Activated CD4-positive, alpha-beta T cell treated with anti-CD3 and anti-CD28 coated beads for 36 hours (primary cell): ENCODE results near the gene TSR1. TPM values are rescaled to one million over a fixed set of nuclear protein-coding genes. Genes with fewer than 3 reads are reported as not detected.

Experiments used
- ATAC-seq: fragments of 200-7000 bp; cut with Tn5 transposase; one replicate; pipeline ENCODE4 v1.10.0; 2021; ENCODE audit warnings: mild to moderate bottlenecking, moderate library complexity
- CTCF ChIA-PET: fragments of 350-600 bp; sonication (Branson Sonifier 250); formaldehyde crosslinking; loops from one replicate; lab custom pipeline; 2021; ENCODE audit warnings: antibody characterized with exemption; lab: Charles Lee
- POLR2A ChIA-PET: fragments of 350-600 bp; sonication (Branson Sonifier 250); formaldehyde crosslinking; loops from one replicate; lab custom pipeline; 2021; ENCODE audit warnings: antibody characterized with exemption, inconsistent platforms; lab: Charles Lee
- DNase-seq: peaks from one replicate; pipeline ENCODE4 v3.0.0-alpha.2; 2020
- H3K27ac Mint-ChIP-seq: one replicate; pipeline ENCODE4 v1.8.0; 2021; ENCODE audit warnings: mixed read lengths
- H3K27me3 Mint-ChIP-seq: one replicate; pipeline ENCODE4 v1.8.0; 2021; ENCODE audit warnings: mixed read lengths
- H3K36me3 Mint-ChIP-seq: one replicate; pipeline ENCODE4 v1.8.0; 2021; ENCODE audit warnings: low read depth, mixed read lengths
- H3K4me1 Mint-ChIP-seq: one replicate; pipeline ENCODE4 v1.8.0; 2021; ENCODE audit warnings: mixed read lengths
- H3K4me3 Mint-ChIP-seq: one replicate; pipeline ENCODE4 v1.8.0; 2021; ENCODE audit warnings: mild to moderate bottlenecking, moderate library complexity, mixed read lengths
- H3K9me3 Mint-ChIP-seq: one replicate; pipeline ENCODE4 v1.8.0; 2021; ENCODE audit warnings: low read depth, mixed read lengths
- intact Hi-C, 2 experiments: fragments of 100-400 bp; cut with DNase I in 1 of 2; cut with micrococcal nuclease in 1 of 2; formaldehyde crosslinking; loops; one replicate each; pipeline versions ENCODE4 v1.14.2 to v1.15.1; 2022 to 2024; cut with DNase I, micrococcal nuclease
- total RNA-seq, 2 experiments: library from RNA; stranded (reverse); gene quantifications; one replicate each; pipeline ENCODE4 v1.2.3, GENCODE V29; 2021

TSR1 gene
- 10 to 100 TPM; 59.3 to 77.0 TPM for total RNA-seq

DNA sequence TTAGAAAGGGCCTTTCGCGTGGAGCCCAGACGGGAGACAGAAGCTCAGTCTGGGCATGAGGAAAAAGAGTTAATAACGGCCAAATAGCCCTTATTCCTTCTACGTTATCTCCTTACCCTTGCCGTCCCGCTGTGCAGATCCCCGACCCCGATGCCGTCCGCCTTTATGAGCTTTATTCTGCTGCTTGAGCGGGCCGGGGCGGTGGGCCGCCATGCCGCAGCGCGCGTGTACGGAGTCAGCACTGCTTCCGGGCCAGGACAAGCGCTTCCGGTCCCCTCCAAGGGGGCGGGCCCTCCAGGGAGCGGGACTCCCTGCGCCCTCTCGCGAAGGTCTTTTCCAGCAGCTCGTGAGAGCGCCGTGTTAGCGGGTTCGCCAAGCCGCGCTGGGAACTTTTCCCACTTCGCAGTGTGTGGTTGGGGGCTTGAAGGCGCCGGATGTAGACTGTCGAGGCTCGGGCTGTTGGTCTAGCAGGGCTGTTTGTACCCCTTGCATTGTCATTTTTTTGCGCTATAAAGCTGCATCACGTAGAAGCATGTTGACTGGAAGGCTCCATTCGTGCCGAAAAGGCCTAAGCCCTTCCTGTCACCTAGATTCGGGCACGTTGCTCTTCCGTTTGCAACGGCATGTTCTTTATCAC, at the start of gene TSR1:
Gene TSR1, minus strand, starts transcription at position 243 of the 637 bp plus-strand sequence. Its CDS starts 30 bp downstream, at position 213.
- Mint-ChIP-seq H3K27ac (peak within 1 kb of the TSS; percentile 99), H3K27me3 (no peaks in the 10 kb centered on the region), H3K4me1 (peaks cover 14% of the 10 kb centered on the region), H3K4me3 (no peak within 1 kb of the TSS), H3K36me3 (no peaks in the 10 kb centered on the region), H3K9me3 (no peaks in the 10 kb centered on the region)
- intact Hi-C loops = loop anchor here (1.0 to 5.0 kb wide), 14 partner anchors 16 to 1301 kb away; partner anchors contain the start of genes MNT (in 2 of the 2), SMG6 (in 2 of the 2), SRR (in 2 of the 2) and CLUH (in 1 of the 2)
- POLR2A ChIA-PET = interaction anchor here (0.5 to 3.2 kb wide), 8 partner anchors 15 to 127 kb away, joined by 3 to 16 read pairs (median 4); partner anchors contain the start of genes SMG6 and SRR
- DNase-seq = peak; percentile 94
- ATAC-seq = peak; percentile 93
- CTCF ChIA-PET = interaction anchor here (0.8 to 2.9 kb wide), 6 partner anchors 15 to 92 kb away, joined by 3 to 9 read pairs (median 4); no protein-coding TSS in a partner anchor

DNA sequence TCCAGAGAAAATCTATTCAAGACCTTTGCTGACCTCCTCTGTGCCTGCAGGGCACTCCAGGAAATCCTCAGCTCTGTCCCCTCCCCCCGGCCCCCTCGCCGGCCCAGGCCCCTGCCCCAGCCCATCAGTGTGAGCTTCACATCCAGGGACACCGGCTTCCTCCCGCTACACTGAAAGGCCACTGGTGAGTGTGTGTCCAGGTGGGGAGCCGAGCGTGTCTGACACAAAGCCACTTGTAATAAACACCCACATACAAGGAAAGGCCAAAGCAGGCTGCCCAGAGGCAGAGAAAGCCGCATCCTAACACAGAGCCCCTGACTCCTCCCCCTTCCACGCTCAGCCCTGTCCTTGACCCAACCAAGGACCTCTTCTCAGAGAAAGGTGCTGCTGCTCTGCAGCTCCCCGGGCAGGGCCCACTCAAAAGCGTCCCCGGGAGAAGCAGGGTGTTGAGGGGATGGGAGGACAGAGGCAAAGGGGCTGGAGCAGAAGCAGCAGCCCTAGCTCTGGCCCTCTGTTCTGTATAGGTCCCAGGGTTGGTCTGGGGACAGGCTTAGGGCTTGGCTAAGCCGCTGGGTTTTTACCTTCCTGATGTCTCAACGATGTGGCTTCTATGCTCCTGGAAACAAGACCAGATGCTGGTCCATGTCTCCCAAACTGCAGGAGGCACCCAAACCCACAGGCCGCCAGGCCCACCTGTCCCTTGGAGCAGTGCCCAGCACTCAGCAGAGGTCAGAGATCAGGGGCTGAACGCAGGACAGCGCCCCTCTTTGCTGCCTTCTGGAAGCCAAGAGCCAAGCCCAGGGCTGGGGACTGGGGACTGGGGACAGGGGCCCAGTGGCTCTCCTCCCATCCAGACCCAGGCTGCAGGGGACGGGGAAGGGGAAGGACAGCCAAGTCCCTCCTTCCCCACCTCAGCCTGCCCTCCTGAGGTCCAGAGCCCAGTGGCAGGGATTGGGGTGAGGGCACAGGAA, 49.3 kb upstream of the TSR1 start:
- H3K27ac Mint-ChIP-seq = no peak overlapping the region

DNA sequence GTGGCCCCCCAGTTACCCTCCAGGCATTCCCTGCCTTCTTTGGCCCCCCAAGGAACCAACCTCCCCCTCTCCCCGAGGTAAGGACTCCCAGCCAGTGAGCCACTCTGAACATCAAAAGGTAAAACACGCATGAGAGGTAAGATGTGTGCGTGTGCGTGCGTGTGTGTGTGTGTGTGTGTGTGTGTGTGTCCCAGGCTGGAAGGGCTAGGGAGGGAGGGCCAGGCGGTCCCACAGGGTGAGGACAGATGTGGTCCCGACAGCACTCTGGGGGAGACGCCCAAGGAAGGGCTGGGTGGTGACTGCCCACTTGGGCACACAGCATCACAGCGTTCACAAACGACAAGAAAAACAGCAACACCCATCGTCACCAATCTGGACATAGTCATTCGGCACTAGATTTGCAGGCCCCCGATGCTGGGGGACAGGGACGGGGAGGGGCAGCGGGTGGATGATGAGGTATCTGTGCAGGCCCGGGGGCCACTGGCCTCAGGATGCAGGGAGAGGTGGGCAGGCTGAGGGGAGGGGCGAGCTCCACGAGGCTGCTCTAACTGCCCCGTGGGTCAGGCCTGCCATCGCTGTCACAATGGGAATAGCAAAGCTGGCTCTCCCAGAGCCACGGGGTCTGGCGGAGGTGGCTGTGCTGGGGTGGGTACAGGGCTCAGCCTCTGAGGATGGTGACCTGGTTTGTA, 48.3 kb upstream of the TSR1 start:
- ChIA-PET POLR2A (no interaction called here), CTCF (interaction anchor here (0.6 to 7.8 kb wide), 2 partner anchors 31 to 472 kb away, joined by 3 to 389 read pairs; no protein-coding TSS in a partner anchor)
- Mint-ChIP-seq H3K4me1 (peaks cover 11% of the 10 kb centered on the region), H3K36me3 (peaks cover 6% of the 10 kb centered on the region), H3K4me3 (no peak overlapping the region), H3K9me3 (no peaks in the 10 kb centered on the region), H3K27me3 (no peaks in the 10 kb centered on the region), H3K27ac (no peak overlapping the region)
- ATAC-seq (no peak), DNase-seq (no peak)
- intact Hi-C loops = no loop called here

More for the DNA sequence above, 49.3 kb upstream of the TSR1 start:
- intact Hi-C loops = no loop called here
- no peak for ATAC-seq
- CTCF ChIA-PET = interaction anchor here (0.6 to 7.8 kb wide), 2 partner anchors 30 to 223 kb away, joined by 3 to 389 read pairs; no protein-coding TSS in a partner anchor
- H3K4me1 Mint-ChIP-seq = peaks cover 21% of the 10 kb centered on the region
- POLR2A ChIA-PET = no interaction called here
- no peaks in the 10 kb centered on the region for H3K27me3 Mint-ChIP-seq
- no peak overlapping the region for H3K4me3 Mint-ChIP-seq
- H3K36me3 Mint-ChIP-seq = peaks cover 8% of the 10 kb centered on the region
- H3K9me3 Mint-ChIP-seq = no peaks in the 10 kb centered on the region
- no peak for DNase-seq

DNA sequence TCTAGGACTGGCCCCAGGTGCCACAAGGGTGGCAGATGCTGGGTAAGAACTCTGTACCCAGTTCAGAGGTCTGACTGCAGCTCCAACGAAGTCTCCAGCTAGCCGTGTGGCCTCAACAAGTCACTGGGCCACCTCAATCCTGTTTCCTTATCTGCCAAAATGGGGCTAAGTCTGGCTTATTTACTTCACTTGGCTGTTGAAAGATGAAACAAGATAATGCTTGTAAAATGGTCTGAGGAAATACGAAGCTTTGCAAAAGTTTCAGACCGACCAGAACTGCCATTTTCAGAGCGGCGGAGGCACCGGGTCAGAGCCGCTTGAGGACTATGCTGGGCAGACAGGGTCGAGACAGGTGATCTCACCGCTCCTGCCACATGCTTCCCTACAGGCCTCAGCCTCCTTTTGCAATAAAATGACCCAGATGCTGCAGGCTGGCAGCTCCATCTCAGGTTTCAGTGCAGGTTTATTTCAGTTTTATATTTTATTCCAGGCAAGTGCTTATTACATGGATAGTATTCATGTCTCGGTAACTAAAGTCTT, 47.4 kb upstream of the TSR1 start:
- CTCF ChIA-PET = interaction anchor here (0.6 to 7.8 kb wide), 13 partner anchors 8 to 1711 kb away, joined by 3 to 389 read pairs (median 10); partner anchors contain the start of gene MNT
- peaks cover 8% of the 10 kb centered on the region for H3K4me1 Mint-ChIP-seq
- intact Hi-C loops = no loop called here
- POLR2A ChIA-PET = interaction anchor here (1.1 to 1.2 kb wide), 2 partner anchors 9 to 127 kb away, joined by 3 to 8 read pairs; no protein-coding TSS in a partner anchor
- DNase-seq = no peak
- H3K9me3 Mint-ChIP-seq = no peaks in the 10 kb centered on the region
- no peak for ATAC-seq
- peaks cover 6% of the 10 kb centered on the region for H3K36me3 Mint-ChIP-seq
- no peak overlapping the region for H3K4me3 Mint-ChIP-seq
- no peak overlapping the region for H3K27ac Mint-ChIP-seq
- H3K27me3 Mint-ChIP-seq = no peaks in the 10 kb centered on the region

DNA sequence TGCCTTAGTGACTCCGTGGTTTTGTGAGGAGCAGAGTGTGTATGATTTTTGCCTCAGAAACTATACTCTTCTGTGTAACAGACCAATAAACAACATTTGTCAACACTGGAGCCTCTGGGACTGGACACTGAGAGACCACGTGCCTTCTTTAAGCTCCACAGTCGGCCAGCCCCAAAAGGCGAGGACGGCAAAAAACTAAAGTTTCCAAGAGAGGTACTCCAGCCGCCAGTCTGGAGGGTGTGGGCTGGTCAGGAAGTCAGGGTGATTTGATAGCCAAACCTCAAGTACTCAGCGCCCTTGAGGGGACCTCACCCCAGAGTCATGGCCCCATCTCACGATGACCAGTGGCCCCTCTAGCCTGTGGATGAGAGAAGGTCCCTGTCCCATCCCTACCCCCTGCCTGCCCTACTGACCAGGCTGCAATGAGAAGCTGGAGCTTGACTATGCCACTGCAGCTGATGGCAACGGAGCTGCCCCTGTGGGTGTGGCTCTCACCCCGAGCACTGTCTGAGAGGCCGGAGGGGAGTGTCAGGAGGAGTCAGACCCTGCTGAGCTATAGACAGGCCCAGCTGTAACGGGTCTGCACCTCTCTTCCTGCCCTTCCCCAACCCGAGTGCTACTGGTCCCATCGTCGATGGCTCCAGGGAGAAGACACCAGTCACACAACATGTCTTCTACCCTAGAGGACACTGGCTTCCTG, 44.8 kb upstream of the TSR1 start:
- no peak overlapping the region for H3K27ac Mint-ChIP-seq
- POLR2A ChIA-PET = no interaction called here
- CTCF ChIA-PET = interaction anchor here (0.5 to 7.8 kb wide), 12 partner anchors 11 to 386 kb away, joined by 3 to 389 read pairs (median 9); partner anchors contain the start of gene MNT

DNA sequence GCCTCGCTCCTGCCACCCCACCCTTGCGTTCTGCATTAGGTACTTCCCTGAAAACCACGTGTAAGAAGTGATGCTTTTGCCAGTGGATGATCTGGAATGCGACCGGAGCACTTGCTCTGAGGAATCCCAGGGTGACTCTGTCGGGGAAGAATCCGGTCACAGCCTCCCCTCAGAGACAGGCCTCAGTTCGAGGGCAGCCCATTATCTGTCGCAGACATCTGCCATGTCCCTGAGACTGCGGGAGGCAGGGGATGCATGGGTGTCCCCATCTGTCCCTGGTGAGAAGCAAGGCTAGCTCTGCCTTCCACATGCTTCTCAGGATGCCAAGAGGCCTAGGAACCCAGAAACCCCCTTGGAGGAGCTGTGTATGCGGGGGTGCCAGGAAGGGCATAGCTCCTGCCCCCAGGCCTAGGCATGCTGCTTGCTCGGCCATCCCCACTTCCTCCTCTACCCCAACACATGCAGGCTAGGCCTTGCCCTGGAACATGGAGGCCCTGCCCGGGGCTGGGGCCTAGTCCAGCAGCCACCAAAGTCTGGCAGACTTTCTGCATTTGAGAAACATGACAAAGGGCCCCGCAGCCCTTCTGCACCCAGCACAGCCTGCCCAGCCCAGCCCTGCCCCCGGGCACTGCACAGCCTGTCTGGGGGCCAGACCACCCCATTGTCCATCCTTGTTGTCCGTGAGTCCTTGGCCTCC, 44.1 kb upstream of the TSR1 start:
- Mint-ChIP-seq H3K27ac (no peak overlapping the region), H3K4me3 (no peak overlapping the region), H3K36me3 (no peaks in the 10 kb centered on the region), H3K9me3 (no peaks in the 10 kb centered on the region), H3K4me1 (peaks cover 3% of the 10 kb centered on the region), H3K27me3 (no peaks in the 10 kb centered on the region)
- ChIA-PET CTCF (interaction anchor here (0.5 to 7.8 kb wide), 3 partner anchors 28 to 385 kb away, joined by 6 to 389 read pairs (median 17); no protein-coding TSS in a partner anchor), POLR2A (no interaction called here)
- intact Hi-C loops = no loop called here
- DNase-seq = no peak
- ATAC-seq = no peak

More for the DNA sequence above, 44.8 kb upstream of the TSR1 start:
- no peaks in the 10 kb centered on the region for H3K36me3 Mint-ChIP-seq
- peaks cover 3% of the 10 kb centered on the region for H3K4me1 Mint-ChIP-seq
- DNase-seq (no peak), ATAC-seq (no peak)
- intact Hi-C loops = no loop called here
- no peak overlapping the region for H3K4me3 Mint-ChIP-seq
- no peaks in the 10 kb centered on the region for H3K9me3 Mint-ChIP-seq
- no peaks in the 10 kb centered on the region for H3K27me3 Mint-ChIP-seq

DNA sequence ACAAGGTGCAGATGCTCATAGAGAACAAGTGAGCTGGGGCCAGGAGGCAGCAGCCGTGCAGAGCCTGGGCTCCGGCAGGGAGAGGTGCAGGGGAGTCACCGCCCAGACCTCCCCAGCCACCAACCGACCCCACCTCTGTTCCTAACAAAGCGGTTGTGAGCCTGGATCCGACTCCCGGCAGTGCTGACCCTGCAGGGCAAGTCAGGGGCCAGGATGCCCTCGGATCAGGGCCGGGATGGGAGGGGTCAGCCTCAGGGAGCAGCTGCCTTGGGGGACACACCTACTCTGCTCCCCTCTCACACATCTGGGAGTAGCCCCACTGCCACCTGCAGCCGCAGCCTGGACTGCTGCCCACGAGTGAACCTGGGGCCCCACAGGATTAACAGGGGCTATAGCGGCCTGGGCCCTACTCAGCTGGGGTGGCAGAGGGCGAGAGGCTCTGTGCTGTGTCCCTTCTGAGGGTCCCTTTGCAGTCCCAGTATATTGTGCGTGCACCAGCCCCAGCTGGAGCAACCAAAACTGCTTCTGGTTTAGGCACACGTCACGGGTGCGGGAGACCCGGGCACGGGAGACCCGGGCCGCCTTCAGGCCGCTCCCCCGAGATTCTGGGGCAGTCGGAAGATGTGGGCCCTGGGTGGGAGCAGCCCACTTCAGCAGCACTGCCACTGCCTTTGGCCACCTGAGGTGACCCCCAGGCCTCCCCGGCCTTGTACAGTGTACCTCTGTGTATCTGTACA, 43.4 kb upstream of the TSR1 start:
- CTCF ChIA-PET = interaction anchor here (0.6 to 7.8 kb wide), 2 partner anchors 36 to 407 kb away, joined by 4 to 389 read pairs; no protein-coding TSS in a partner anchor
- Mint-ChIP-seq H3K27ac (no peak overlapping the region), H3K36me3 (no peaks in the 10 kb centered on the region), H3K27me3 (no peaks in the 10 kb centered on the region), H3K9me3 (no peaks in the 10 kb centered on the region), H3K4me3 (no peak overlapping the region), H3K4me1 (peaks cover 3% of the 10 kb centered on the region)
- ATAC-seq (no peak), DNase-seq (no peak)
- intact Hi-C loops = no loop called here
- POLR2A ChIA-PET = interaction anchor here (0.6 kb wide), 1 partner anchor 431 kb away, joined by 3 read pairs; no protein-coding TSS in a partner anchor

DNA sequence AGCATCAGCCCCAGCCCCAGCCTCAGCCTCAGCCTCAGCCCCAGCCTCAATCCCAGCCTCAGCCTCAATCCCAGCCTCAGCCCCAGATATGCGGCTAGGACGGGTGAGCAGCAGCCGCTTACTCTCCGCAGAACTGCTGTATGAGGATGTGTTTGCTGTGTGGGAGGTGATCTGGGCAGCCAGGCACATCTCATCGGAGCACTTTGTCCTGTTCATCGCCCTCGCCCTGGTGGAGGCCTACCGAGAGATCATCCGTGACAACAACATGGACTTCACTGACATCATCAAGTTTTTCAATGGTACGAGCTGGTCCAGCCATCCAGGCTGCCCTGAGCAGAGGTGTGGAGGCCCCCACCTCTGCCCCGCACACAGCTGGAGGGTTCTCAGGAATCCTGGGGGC, 42.6 kb upstream of the TSR1 start:
- no peaks in the 10 kb centered on the region for H3K9me3 Mint-ChIP-seq
- no peaks in the 10 kb centered on the region for H3K27me3 Mint-ChIP-seq
- ATAC-seq = no peak
- no peak for DNase-seq
- CTCF ChIA-PET = interaction anchor here (0.6 to 7.8 kb wide), 2 partner anchors 36 to 408 kb away, joined by 4 to 389 read pairs; no protein-coding TSS in a partner anchor
- intact Hi-C loops = no loop called here
- H3K27ac Mint-ChIP-seq = no peak overlapping the region
- POLR2A ChIA-PET = no interaction called here
- H3K36me3 Mint-ChIP-seq = no peaks in the 10 kb centered on the region
- H3K4me3 Mint-ChIP-seq = no peak overlapping the region
- H3K4me1 Mint-ChIP-seq = peaks cover 3% of the 10 kb centered on the region

DNA sequence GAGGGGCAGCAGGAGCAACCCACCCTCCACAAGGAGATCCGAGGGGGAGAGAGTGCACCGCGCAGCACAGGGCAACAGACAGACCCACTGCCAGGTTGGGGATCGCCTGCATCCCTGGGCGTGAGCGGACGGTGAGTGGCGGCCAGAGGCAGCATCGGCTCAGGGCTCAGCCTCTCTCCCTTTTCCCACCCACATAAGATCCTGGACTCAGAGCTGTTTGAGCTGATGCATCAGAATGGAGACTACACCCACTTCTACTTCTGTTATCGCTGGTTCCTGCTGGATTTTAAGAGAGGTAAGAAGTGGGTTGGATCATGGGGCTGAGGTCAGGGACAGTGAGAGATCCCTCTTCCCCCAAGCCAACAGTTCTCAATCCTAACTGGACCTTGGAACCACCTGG, 41.4 kb upstream of the TSR1 start:
- H3K4me3 Mint-ChIP-seq = no peak overlapping the region
- no peaks in the 10 kb centered on the region for H3K4me1 Mint-ChIP-seq
- no peak overlapping the region for H3K27ac Mint-ChIP-seq
- H3K27me3 Mint-ChIP-seq = no peaks in the 10 kb centered on the region
- intact Hi-C loops = no loop called here
- DNase-seq (no peak), ATAC-seq (no peak)
- ChIA-PET CTCF (interaction anchor here (7.8 kb wide), 1 partner anchor 38 kb away, joined by 389 read pairs; no protein-coding TSS in a partner anchor), POLR2A (no interaction called here)
- no peaks in the 10 kb centered on the region for H3K9me3 Mint-ChIP-seq
- no peaks in the 10 kb centered on the region for H3K36me3 Mint-ChIP-seq
